Measurements from ENCODE around the gene MRGPRE.

GRCh38 chr11:3191586-3192324, 40.5 kb downstream of the MRGPRE start:
- no peak for TF ChIP-seq EP300 (IDR thresholded peaks at IDR 0.05)
- no peak for TF ChIP-seq CTCF (IDR thresholded peaks at IDR 0.05)
- TF ChIP-seq POLR2A (IDR thresholded peaks at IDR 0.05), result no peak

Data from suprapubic skin (tissue), 3 donors.